NCI-H524 (cell line): ENCODE measurements around the gene CD200R1.
"Not testable (repeated sequence)": the region's sequence is repeated elsewhere in the genome, so short reads cannot be mapped to it uniquely, and the experiment has no call there.

ENCODE experiments used
- DNase-seq, 2 experiments: peaks; one replicate each; lab custom pipeline; 2025; lab: John Stamatoyannopoulos, UW

The CD200R1 gene

GRCh38 chr3:112974178-112974517 lies 755 bp downstream of the CD200R1 start:
- no peak for DNase-seq

GRCh38 chr3:112973325-112974177 lies 1.4 kb downstream of the CD200R1 start:
- no peak for DNase-seq

GRCh38 chr3:112972158-112972557 lies 2.7 kb downstream of the CD200R1 start:
- DNase-seq: no peak

GRCh38 chr3:112967828-112968227 lies 7.1 kb downstream of the CD200R1 start:
- no peak for DNase-seq

GRCh38 chr3:112967425-112967824 lies 7.5 kb downstream of the CD200R1 start:
- no peak for DNase-seq

- no peak for DNase-seq
Observed at GRCh38 chr3:112966633-112967032, 8.3 kb downstream of the CD200R1 start.

GRCh38 chr3:112965656-112966055 lies 9.2 kb downstream of the CD200R1 start:
- DNase-seq: no peak

- no peak for DNase-seq
Observed at GRCh38 chr3:112963683-112964082, 11.2 kb downstream of the CD200R1 start.

GRCh38 chr3:112958811-112959560 lies 15.9 kb downstream of the CD200R1 start:
- no peak for DNase-seq

- no peak for DNase-seq
Observed at GRCh38 chr3:112956351-112956750, 18.6 kb downstream of the CD200R1 start.

- DNase-seq: no peak
Observed at GRCh38 chr3:112948346-112948838, 26.5 kb downstream of the CD200R1 start.

GRCh38 chr3:112931736-112932521 lies 43.0 kb downstream of the CD200R1 start:
- no peak for DNase-seq

GRCh38 chr3:112930771-112931170 lies 44.1 kb downstream of the CD200R1 start:
- DNase-seq: no peak

- no peak for DNase-seq
Observed at GRCh38 chr3:112925969-112926368, 48.9 kb downstream of the CD200R1 start.

GRCh38 chr3:112925560-112925959 lies 49.3 kb downstream of the CD200R1 start:
- DNase-seq: no peak

GRCh38 chr3:112919541-112919940 lies 55.4 kb downstream of the CD200R1 start:
- not testable (repeated sequence) for DNase-seq

GRCh38 chr3:112908252-112908651 lies 66.7 kb downstream of the CD200R1 start:
- no peak for DNase-seq

GRCh38 chr3:112904786-112905185 lies 70.1 kb downstream of the CD200R1 start:
- no peak for DNase-seq

GRCh38 chr3:112900113-112900512 lies 74.8 kb downstream of the CD200R1 start:
- no peak for DNase-seq

GRCh38 chr3:112897791-112898190 lies 77.1 kb downstream of the CD200R1 start:
- no peak for DNase-seq

- no peak for DNase-seq
Observed at GRCh38 chr3:112894258-112894657, 80.6 kb downstream of the CD200R1 start.

GRCh38 chr3:112889357-112889756 lies 85.5 kb downstream of the CD200R1 start:
- no peak for DNase-seq
